Stimulated activated naive CD8-positive, alpha-beta T cell treated with anti-CD3 and anti-CD28 coated beads, Interleukin-15, Interleukin-2, amounts not matched to agents 100 ng/mL and 50 ng/mL, for 24 hours (primary cell): ENCODE measurements around the gene CHID1.

Experiments
- H3K27ac Mint-ChIP-seq: one replicate; pipeline ENCODE4 v1.8.0; 2021; ENCODE audit warnings: mild to moderate bottlenecking, mixed read lengths
- H3K27me3 Mint-ChIP-seq: one replicate; pipeline ENCODE4 v1.8.0; 2021; ENCODE audit warnings: mixed read lengths
- H3K36me3 Mint-ChIP-seq: one replicate; pipeline ENCODE4 v1.8.0; 2021; ENCODE audit warnings: low read depth, mixed read lengths
- H3K4me1 Mint-ChIP-seq: one replicate; pipeline ENCODE4 v1.8.0; 2021; ENCODE audit warnings: low read depth, mixed read lengths
- H3K4me3 Mint-ChIP-seq: one replicate; pipeline ENCODE4 v1.8.0; 2021; ENCODE audit warnings: mild to moderate bottlenecking, mixed read lengths
- H3K9me3 Mint-ChIP-seq: one replicate; pipeline ENCODE4 v1.8.0; 2021; ENCODE audit warnings: mixed read lengths

Gene CHID1

DNA sequence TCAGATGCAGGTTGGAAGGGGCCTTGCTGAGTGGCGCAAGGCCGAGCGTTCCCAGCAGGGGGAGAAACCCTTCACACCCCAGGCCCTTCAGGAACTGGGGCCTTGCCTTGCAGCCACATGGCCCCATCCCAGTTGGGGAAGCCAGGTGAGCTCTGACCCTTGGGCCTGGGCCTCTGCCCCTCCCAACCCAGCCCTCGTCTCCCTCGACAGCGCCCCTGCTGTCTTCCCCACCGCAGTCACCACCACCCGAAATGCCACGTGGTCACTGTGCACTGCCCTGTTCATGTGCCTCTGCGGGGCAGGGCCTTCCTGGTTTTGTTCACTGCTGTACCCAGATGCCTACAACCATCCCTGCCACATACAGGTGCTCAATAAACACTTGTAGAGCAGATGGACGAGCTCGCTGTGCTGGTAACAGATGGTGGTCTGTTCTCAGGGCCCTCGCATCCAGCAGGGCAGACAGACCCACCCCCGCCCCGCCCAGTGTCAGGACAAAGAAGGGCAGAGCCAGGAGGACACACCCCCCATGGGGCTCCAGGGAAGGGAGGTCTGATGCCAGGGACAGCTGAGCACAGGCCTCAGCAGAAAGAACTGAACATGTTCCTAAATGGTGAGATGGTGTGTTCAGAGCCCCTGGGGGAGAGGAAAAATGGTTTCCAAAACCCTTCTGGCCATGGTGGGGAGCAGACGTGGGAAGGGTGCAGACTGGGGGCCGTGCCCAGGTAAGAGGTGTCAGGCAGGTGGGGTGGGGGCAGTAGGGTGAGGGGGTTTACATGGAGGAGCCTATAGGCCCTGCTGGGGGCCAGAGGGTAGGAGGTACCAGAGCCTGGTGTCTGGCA lies 72.0 kb downstream of the CHID1 start:
- Mint-ChIP-seq H3K9me3 (no peaks in the 10 kb centered on the region), H3K4me3 (no peak overlapping the region), H3K36me3 (peaks cover 14% of the 10 kb centered on the region), H3K4me1 (peaks cover 37% of the 10 kb centered on the region), H3K27me3 (no peaks in the 10 kb centered on the region), H3K27ac (no peak overlapping the region)

- no peak overlapping the region for H3K27ac Mint-ChIP-seq
- no peak overlapping the region for H3K4me3 Mint-ChIP-seq
- peaks cover 14% of the 10 kb centered on the region for H3K36me3 Mint-ChIP-seq
- peaks cover 36% of the 10 kb centered on the region for H3K4me1 Mint-ChIP-seq
- H3K9me3 Mint-ChIP-seq, result no peaks in the 10 kb centered on the region
- H3K27me3 Mint-ChIP-seq, result no peaks in the 10 kb centered on the region
Measured at GRCh38 chr11:837990-838307, 72.7 kb downstream of the CHID1 start.

DNA sequence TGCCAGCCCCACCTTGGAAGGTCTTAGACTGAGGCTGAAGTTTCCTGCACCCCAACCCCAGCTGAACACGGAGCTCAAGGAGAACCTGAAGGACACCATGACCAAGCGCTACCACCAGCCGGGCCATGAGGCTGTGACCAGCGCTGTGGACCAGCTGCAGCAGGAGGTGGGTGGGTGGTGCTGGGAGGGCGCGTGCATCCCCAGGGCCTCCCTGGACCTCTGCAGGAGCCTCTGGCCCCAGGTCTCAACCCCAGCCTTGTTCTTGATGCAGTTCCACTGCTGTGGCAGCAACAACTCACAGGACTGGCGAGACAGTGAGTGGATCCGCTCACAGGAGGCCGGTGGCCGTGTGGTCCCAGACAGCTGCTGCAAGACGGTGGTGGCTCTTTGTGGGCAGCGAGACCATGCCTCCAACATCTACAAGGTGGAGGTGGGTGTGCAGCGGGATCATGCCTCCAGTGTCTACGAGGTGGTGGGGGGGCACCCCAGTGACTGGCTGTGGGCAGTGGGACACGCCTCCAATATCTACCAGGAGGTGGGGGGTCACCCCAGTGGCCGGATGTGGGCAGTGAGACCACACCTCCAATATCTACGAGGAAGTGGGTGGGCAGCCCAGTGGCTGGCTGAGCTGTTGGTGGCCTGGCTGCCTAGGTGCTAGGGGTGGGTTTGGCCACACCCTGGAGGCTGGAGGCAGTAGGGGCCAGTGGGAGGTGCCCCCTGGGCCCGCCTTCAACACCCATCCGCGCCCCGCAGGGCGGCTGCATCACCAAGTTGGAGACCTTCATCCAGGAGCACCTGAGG lies 73.2 kb downstream of the CHID1 start:
- Mint-ChIP-seq H3K36me3 (peaks cover 14% of the 10 kb centered on the region), H3K9me3 (no peaks in the 10 kb centered on the region), H3K27me3 (no peaks in the 10 kb centered on the region), H3K4me1 (peaks cover 36% of the 10 kb centered on the region), H3K4me3 (no peak overlapping the region), H3K27ac (no peak overlapping the region)

DNA sequence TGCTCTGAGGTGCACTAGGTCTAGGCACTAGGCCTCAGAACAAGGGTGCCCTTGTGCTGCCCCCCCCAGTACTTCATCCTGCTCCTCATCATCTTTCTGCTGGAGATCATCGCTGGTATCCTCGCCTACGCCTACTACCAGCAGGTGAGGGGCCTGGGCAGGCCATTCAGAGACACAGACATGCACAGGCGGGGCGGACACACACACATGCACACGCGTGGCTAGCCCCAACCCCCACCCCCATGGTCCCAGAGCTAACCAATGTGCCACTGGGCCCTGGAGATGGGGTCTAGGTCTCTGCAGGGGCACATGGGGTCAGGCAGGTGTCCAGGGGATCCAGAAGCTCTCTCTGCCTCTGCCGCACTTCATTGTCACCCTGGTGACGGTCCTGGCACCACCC lies 73.9 kb downstream of the CHID1 start:
- peaks cover 14% of the 10 kb centered on the region for H3K36me3 Mint-ChIP-seq
- H3K9me3 Mint-ChIP-seq, result no peaks in the 10 kb centered on the region
- H3K4me1 Mint-ChIP-seq, result peaks cover 36% of the 10 kb centered on the region
- H3K4me3 Mint-ChIP-seq, result no peak overlapping the region
- peaks cover 3% of the 10 kb centered on the region for H3K27me3 Mint-ChIP-seq
- H3K27ac Mint-ChIP-seq, result no peak overlapping the region

- peaks cover 14% of the 10 kb centered on the region for H3K36me3 Mint-ChIP-seq
- H3K9me3 Mint-ChIP-seq, result no peaks in the 10 kb centered on the region
- H3K27ac Mint-ChIP-seq, result no peak overlapping the region
- H3K4me3 Mint-ChIP-seq, result no peak overlapping the region
- peaks cover 35% of the 10 kb centered on the region for H3K4me1 Mint-ChIP-seq
- peaks cover 6% of the 10 kb centered on the region for H3K27me3 Mint-ChIP-seq
Measured at GRCh38 chr11:836274-836673, 74.3 kb downstream of the CHID1 start.

DNA sequence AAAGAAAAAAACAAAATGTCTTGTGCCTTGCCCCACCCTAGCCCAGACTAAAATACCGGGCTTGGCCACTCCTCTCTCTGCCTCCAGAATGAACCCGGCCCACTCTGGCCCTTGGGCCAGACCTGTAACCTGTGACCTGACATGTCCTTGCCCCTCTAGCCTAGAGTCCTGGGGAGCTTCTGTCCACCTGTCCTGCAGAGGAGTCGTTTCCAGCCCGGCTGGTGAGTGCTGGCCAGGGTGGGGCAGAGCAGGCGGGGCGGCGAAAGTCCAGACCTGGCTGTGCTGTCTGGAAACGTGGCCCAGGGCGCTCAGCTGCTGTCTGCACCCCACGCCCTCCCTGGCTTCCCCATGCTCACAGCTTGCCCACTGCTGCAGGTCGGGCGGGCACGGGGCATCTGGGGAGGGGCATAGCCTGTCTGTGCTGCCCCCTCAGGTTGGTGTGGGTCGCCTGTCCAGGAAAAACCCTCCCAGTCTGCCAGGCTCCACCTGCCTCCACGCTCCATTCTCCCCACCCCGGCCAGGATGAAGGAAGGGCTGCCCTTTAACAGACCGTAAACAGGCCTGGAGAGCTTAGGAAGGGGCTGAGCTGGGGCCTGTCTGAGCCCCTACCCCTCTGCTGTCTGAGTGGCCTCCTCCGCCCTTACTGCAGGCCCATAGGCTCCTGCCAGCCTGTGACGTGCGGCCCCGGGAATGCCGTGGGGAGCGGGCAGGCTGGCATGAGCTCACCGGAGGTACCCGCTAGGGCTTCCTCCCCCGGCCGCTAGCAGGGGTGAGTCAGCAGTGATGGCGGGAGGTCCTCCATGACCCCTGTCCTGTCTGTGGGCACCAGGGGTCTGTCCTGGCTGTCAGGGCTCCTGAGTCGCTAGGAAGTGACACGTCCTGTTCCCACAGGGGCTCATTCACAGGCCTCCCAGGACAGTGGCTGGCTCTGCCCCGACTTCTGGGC lies 76.0 kb downstream of the CHID1 start:
- H3K27me3 Mint-ChIP-seq, result peaks cover 9% of the 10 kb centered on the region
- H3K4me3 Mint-ChIP-seq, result peak overlapping the region; percentile 73
- no peaks in the 10 kb centered on the region for H3K9me3 Mint-ChIP-seq
- peaks cover 26% of the 10 kb centered on the region for H3K4me1 Mint-ChIP-seq
- H3K36me3 Mint-ChIP-seq, result peaks cover 3% of the 10 kb centered on the region
- H3K27ac Mint-ChIP-seq, result peak overlapping the region; percentile 36

DNA sequence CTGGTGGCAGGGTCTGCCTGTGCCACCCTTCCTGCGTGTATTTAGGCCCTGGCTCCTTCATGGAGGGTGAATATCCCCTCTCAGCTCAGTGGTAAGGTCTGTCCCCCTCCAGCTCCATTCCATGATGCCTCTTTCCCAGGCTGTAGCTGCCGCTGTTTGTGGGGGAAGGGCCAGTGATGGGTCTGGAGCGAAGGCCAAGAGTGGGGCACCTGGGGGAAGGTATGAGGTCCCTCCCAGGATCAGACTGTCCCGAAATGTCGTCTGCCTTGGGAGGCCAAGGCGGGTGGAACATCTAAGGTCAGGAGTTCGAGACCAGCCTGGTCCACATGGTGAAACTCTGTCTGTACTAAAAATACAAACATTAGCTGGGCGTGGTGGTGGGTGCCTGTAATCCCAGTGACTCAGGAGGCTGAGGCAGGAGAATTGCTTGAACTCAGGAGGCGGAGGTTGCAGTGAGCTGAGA lies 76.7 kb downstream of the CHID1 start:
- Mint-ChIP-seq H3K9me3 (no peaks in the 10 kb centered on the region), H3K4me1 (peaks cover 34% of the 10 kb centered on the region), H3K27ac (no peak overlapping the region), H3K27me3 (peaks cover 17% of the 10 kb centered on the region), H3K4me3 (peak overlapping the region; percentile 73), H3K36me3 (no peaks in the 10 kb centered on the region)

GRCh38 chr11:833114-833791 lies 77.4 kb downstream of the CHID1 start:
- no peaks in the 10 kb centered on the region for H3K36me3 Mint-ChIP-seq
- H3K27ac Mint-ChIP-seq, result no peak overlapping the region
- H3K4me1 Mint-ChIP-seq, result peaks cover 36% of the 10 kb centered on the region
- peaks cover 23% of the 10 kb centered on the region for H3K27me3 Mint-ChIP-seq
- no peaks in the 10 kb centered on the region for H3K9me3 Mint-ChIP-seq
- H3K4me3 Mint-ChIP-seq, result peak overlapping the region; percentile 73

DNA sequence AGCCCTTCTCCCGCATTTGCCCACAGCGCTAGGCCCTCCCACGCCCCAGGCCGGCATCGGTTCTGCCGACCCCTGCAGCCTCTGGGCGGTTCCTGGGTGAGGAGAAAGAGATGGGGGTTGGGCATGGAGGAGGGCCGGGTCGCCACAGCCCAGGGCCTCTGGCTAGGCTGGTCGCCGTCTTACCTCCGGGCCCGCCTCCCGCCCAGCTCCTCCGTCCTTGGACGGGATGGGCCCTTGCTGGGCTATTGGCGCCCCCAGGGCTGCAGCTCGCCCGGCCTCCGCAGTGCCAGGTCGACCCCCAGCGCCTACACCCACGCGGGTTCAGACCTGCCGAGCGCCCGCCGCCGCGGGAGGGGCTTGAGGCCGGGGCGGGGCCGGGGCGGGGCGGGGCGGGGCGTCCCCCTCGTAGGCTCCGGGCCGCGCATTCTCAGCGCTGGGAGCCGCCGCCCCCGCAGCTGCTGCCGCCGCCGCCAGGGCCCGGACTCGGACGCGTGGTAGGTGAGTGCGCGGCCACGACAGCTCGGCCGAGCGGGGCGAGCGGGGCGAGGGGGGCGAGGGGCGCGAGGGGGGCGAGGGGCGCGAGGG lies 78.0 kb downstream of the CHID1 start, which contains the start of gene CD151:
Gene CD151 (plus strand): TSS at position 424 of the 585 bp plus-strand sequence. CDS start 3,118 bp downstream, outside the sequence.
- Mint-ChIP-seq H3K4me3 (peak within 1 kb of the TSS; percentile 73), H3K4me1 (peaks cover 43% of the 10 kb centered on the region), H3K27me3 (peaks cover 29% of the 10 kb centered on the region), H3K36me3 (no peaks in the 10 kb centered on the region), H3K9me3 (no peaks in the 10 kb centered on the region), H3K27ac (no peak within 1 kb of the TSS)

- peaks cover 45% of the 10 kb centered on the region for H3K4me1 Mint-ChIP-seq
Measured at GRCh38 chr11:831961-832528, 78.6 kb downstream of the CHID1 start.

GRCh38 chr11:831118-831864 lies 79.3 kb downstream of the CHID1 start:
- H3K36me3 Mint-ChIP-seq, result no peaks in the 10 kb centered on the region
- peaks cover 31% of the 10 kb centered on the region for H3K27me3 Mint-ChIP-seq
- no peak overlapping the region for H3K27ac Mint-ChIP-seq
- peaks cover 50% of the 10 kb centered on the region for H3K4me1 Mint-ChIP-seq
- no peaks in the 10 kb centered on the region for H3K9me3 Mint-ChIP-seq
- peak overlapping the region; percentile 45 for H3K4me3 Mint-ChIP-seq

More at GRCh38 chr11:831961-832528, 78.6 kb downstream of the CHID1 start:
- Mint-ChIP-seq H3K36me3 (no peaks in the 10 kb centered on the region), H3K27ac (no peak overlapping the region), H3K27me3 (peaks cover 31% of the 10 kb centered on the region), H3K9me3 (no peaks in the 10 kb centered on the region), H3K4me3 (peak overlapping the region; percentile 45)

DNA sequence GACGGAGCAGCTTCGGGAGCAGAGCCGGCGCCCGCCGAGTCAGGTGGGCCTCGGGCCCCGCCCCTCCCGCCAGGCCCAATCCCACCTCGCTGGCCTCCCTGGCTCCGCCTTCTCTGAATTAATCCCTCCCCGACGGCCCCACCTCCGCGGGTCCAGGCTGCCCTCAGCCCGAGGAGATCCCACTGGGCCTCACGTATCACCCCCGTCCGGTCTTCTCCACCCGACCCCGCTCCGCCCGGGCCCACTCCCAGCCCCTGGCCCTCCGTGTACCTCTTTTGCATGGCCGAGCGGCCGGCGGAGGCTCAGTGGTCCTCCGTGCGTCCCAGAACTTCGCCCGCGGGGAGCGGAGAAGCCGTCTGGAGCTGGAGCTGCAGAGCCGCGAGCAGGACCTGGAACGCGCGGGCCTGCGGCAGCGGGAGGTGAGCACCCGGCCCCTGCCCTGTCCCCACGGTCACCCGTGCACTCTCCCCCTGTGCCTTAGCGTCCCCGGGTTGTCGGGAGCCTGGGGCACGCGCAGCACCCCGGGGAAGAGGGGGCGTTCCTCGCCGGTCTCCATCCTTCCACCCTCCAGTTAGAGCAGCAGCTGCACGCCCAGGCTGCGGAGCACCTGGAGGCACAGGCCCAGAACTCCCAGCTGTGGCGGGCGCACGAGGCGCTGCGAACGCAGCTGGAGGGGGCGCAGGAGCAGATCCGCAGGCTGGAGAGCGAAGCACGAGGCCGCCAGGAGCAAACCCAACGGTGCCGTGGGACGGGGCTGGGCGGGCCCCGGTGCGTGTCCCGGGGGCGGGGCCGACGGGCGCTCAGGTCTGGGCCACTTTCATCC lies 80.1 kb downstream of the CHID1 start:
- no peaks in the 10 kb centered on the region for H3K9me3 Mint-ChIP-seq
- no peaks in the 10 kb centered on the region for H3K36me3 Mint-ChIP-seq
- H3K27ac Mint-ChIP-seq, result no peak overlapping the region
- no peak overlapping the region for H3K4me3 Mint-ChIP-seq
- H3K27me3 Mint-ChIP-seq, result peaks cover 31% of the 10 kb centered on the region
- H3K4me1 Mint-ChIP-seq, result peaks cover 50% of the 10 kb centered on the region
